ENCODE results near the gene RTCB.

The RTCB gene

GRCh38 chr22:32376681-32377080, 35.4 kb downstream of the RTCB start:
- Histone ChIP-seq H3K79me1 (replicated peaks; ENCODE audit: low read length, poor library complexity, severe bottlenecking) (no peaks in the 10 kb centered on the region), H3K36me3 (ENCODE audit: control insufficient read depth in 1 of 2, insufficient read depth in 2 of 2, low read depth in 1 of 2, low read length in 2 of 2) (no peaks in the 10 kb centered on the region), H4K8ac (ENCODE audit: low read length) (no peak overlapping the region), H3K27me3 (ENCODE audit: control insufficient read depth in 1 of 2, insufficient read depth in 1 of 2, low read length in 2 of 2) (no peaks in the 10 kb centered on the region), H2BK5ac (ENCODE audit: low read depth, low read length, poor library complexity, severe bottlenecking) (no peak overlapping the region), H4K91ac (ENCODE audit: low read length) (no peak overlapping the region), H2BK12ac (ENCODE audit: low read length in 2 of 2) (no peak overlapping the region), H3K14ac (ENCODE audit: low read length in 2 of 2) (no peak overlapping the region), H3K4me1 (ENCODE audit: control insufficient read depth, insufficient read depth, low read depth, low read length) (no peaks in the 10 kb centered on the region), H2AK5ac (ENCODE audit: low read length, severe bottlenecking) (no peak overlapping the region), H3K4me2 (ENCODE audit: low read length, poor library complexity, severe bottlenecking) (no peak overlapping the region), H2AFZ (ENCODE audit: low read depth, low read length) (no peak overlapping the region), H3K27ac (ENCODE audit: low read length, poor library complexity, severe bottlenecking) (no peak overlapping the region), H3K9me3 (ENCODE audit: control insufficient read depth, low read length) (no peaks in the 10 kb centered on the region), H2BK120ac (ENCODE audit: low read depth, low read length) (no peak overlapping the region), H3K4ac (ENCODE audit: low read depth in 1 of 2, low read length in 2 of 2) (no peak overlapping the region), H3K18ac (ENCODE audit: low read depth in 1 of 2, low read length in 2 of 2) (no peak overlapping the region), H3K4me3 (ENCODE audit: insufficient read depth in 1 of 2, low read depth in 1 of 2, low read length in 2 of 2) (no peak overlapping the region), H3K23ac (ENCODE audit: low read length in 2 of 2) (no peak overlapping the region), H3K9ac (ENCODE audit: low read length) (no peak overlapping the region), H2BK15ac (ENCODE audit: low read depth, poor library complexity, severe bottlenecking) (no peak overlapping the region)
- DNase-seq, result no peak
- 71% methylated on average over 5 of the region's 5 CpGs for WGBS

GRCh38 chr22:32375678-32376450, 36.2 kb downstream of the RTCB start:
- H2BK5ac ChIP-seq (ENCODE audit: low read depth, low read length, poor library complexity, severe bottlenecking), result no peak overlapping the region
- H2AK5ac ChIP-seq (ENCODE audit: low read length, severe bottlenecking), result no peak overlapping the region
- no peaks in the 10 kb centered on the region for H3K79me1 ChIP-seq (replicated peaks; ENCODE audit: low read length, poor library complexity, severe bottlenecking)
- WGBS, result 78% methylated on average over 7 of the region's 7 CpGs
- no peak overlapping the region for H2BK120ac ChIP-seq (ENCODE audit: low read depth, low read length)
- H3K18ac ChIP-seq (ENCODE audit: low read depth in 1 of 2, low read length in 2 of 2), result no peak overlapping the region
- no peak overlapping the region for H3K4me2 ChIP-seq (ENCODE audit: low read length, poor library complexity, severe bottlenecking)
- no peak overlapping the region for H3K4ac ChIP-seq (ENCODE audit: low read depth in 1 of 2, low read length in 2 of 2)
- H2AFZ ChIP-seq (ENCODE audit: low read depth, low read length), result no peak overlapping the region
- no peak for DNase-seq
- H2BK12ac ChIP-seq (ENCODE audit: low read length in 2 of 2), result no peak overlapping the region
- H2BK15ac ChIP-seq (ENCODE audit: low read depth, poor library complexity, severe bottlenecking), result no peak overlapping the region
- H3K9ac ChIP-seq (ENCODE audit: low read length), result no peak overlapping the region
- no peaks in the 10 kb centered on the region for H3K9me3 ChIP-seq (ENCODE audit: control insufficient read depth, low read length)
- no peaks in the 10 kb centered on the region for H3K27me3 ChIP-seq (ENCODE audit: control insufficient read depth in 1 of 2, insufficient read depth in 1 of 2, low read length in 2 of 2)
- no peak overlapping the region for H4K91ac ChIP-seq (ENCODE audit: low read length)
- no peaks in the 10 kb centered on the region for H3K36me3 ChIP-seq (ENCODE audit: control insufficient read depth in 1 of 2, insufficient read depth in 2 of 2, low read depth in 1 of 2, low read length in 2 of 2)
- H4K8ac ChIP-seq (ENCODE audit: low read length), result no peak overlapping the region
- no peak overlapping the region for H3K14ac ChIP-seq (ENCODE audit: low read length in 2 of 2)
- no peaks in the 10 kb centered on the region for H3K4me1 ChIP-seq (ENCODE audit: control insufficient read depth, insufficient read depth, low read depth, low read length)
- no peak overlapping the region for H3K4me3 ChIP-seq (ENCODE audit: insufficient read depth in 1 of 2, low read depth in 1 of 2, low read length in 2 of 2)
- H3K27ac ChIP-seq (ENCODE audit: low read length, poor library complexity, severe bottlenecking), result no peak overlapping the region
- no peak overlapping the region for H3K23ac ChIP-seq (ENCODE audit: low read length in 2 of 2)

- 91% methylated on average over 4 of the region's 5 CpGs for WGBS
- no peak for DNase-seq
- H3K4ac ChIP-seq (ENCODE audit: low read depth in 1 of 2, low read length in 2 of 2), result no peak overlapping the region
These were observed 47.8 kb downstream of the RTCB start for GRCh38 chr22:32364210-32364609.

GRCh38 chr22:32361257-32361656, 50.8 kb downstream of the RTCB start:
- Histone ChIP-seq H3K4ac (ENCODE audit: low read depth in 1 of 2, low read length in 2 of 2) (no peak overlapping the region), H3K9ac (ENCODE audit: low read length) (no peak overlapping the region), H3K23ac (ENCODE audit: low read length in 2 of 2) (no peak overlapping the region), H2AFZ (ENCODE audit: low read depth, low read length) (no peak overlapping the region), H3K36me3 (ENCODE audit: control insufficient read depth in 1 of 2, insufficient read depth in 2 of 2, low read depth in 1 of 2, low read length in 2 of 2) (no peaks in the 10 kb centered on the region), H3K27me3 (ENCODE audit: control insufficient read depth in 1 of 2, insufficient read depth in 1 of 2, low read length in 2 of 2) (peaks cover 4 to 9% of the 10 kb centered on the region in 2 experiments), H2BK15ac (ENCODE audit: low read depth, poor library complexity, severe bottlenecking) (no peak overlapping the region), H3K4me3 (ENCODE audit: insufficient read depth in 1 of 2, low read depth in 1 of 2, low read length in 2 of 2) (no peak overlapping the region), H2BK120ac (ENCODE audit: low read depth, low read length) (no peak overlapping the region), H3K9me3 (ENCODE audit: control insufficient read depth, low read length) (no peaks in the 10 kb centered on the region), H3K27ac (ENCODE audit: low read length, poor library complexity, severe bottlenecking) (no peak overlapping the region), H3K4me2 (ENCODE audit: low read length, poor library complexity, severe bottlenecking) (no peak overlapping the region), H2BK5ac (ENCODE audit: low read depth, low read length, poor library complexity, severe bottlenecking) (no peak overlapping the region), H2AK5ac (ENCODE audit: low read length, severe bottlenecking) (no peak overlapping the region), H2BK12ac (ENCODE audit: low read length in 2 of 2) (no peak overlapping the region), H3K18ac (ENCODE audit: low read depth in 1 of 2, low read length in 2 of 2) (no peak overlapping the region), H4K8ac (ENCODE audit: low read length) (no peak overlapping the region), H3K14ac (ENCODE audit: low read length in 2 of 2) (no peak overlapping the region), H4K91ac (ENCODE audit: low read length) (no peak overlapping the region), H3K4me1 (ENCODE audit: control insufficient read depth, insufficient read depth, low read depth, low read length) (no peaks in the 10 kb centered on the region), H3K79me1 (replicated peaks; ENCODE audit: low read length, poor library complexity, severe bottlenecking) (no peaks in the 10 kb centered on the region)
- DNase-seq, result no peak
- 75% methylated on average over 1 of the region's 2 CpGs for WGBS

More at GRCh38 chr22:32364210-32364609, 47.8 kb downstream of the RTCB start:
- Histone ChIP-seq H4K91ac (ENCODE audit: low read length) (no peak overlapping the region), H3K9me3 (ENCODE audit: control insufficient read depth, low read length) (no peaks in the 10 kb centered on the region), H3K79me1 (replicated peaks; ENCODE audit: low read length, poor library complexity, severe bottlenecking) (no peaks in the 10 kb centered on the region), H3K23ac (ENCODE audit: low read length in 2 of 2) (no peak overlapping the region), H2BK15ac (ENCODE audit: low read depth, poor library complexity, severe bottlenecking) (no peak overlapping the region), H2BK120ac (ENCODE audit: low read depth, low read length) (no peak overlapping the region), H3K4me1 (ENCODE audit: control insufficient read depth, insufficient read depth, low read depth, low read length) (no peaks in the 10 kb centered on the region), H3K4me2 (ENCODE audit: low read length, poor library complexity, severe bottlenecking) (no peak overlapping the region), H2BK5ac (ENCODE audit: low read depth, low read length, poor library complexity, severe bottlenecking) (no peak overlapping the region), H3K4me3 (ENCODE audit: insufficient read depth in 1 of 2, low read depth in 1 of 2, low read length in 2 of 2) (no peak overlapping the region), H4K8ac (ENCODE audit: low read length) (no peak overlapping the region), H3K27ac (ENCODE audit: low read length, poor library complexity, severe bottlenecking) (no peak overlapping the region), H3K36me3 (ENCODE audit: control insufficient read depth in 1 of 2, insufficient read depth in 2 of 2, low read depth in 1 of 2, low read length in 2 of 2) (no peaks in the 10 kb centered on the region), H2AFZ (ENCODE audit: low read depth, low read length) (no peak overlapping the region), H3K14ac (ENCODE audit: low read length in 2 of 2) (no peak overlapping the region), H3K27me3 (ENCODE audit: control insufficient read depth in 1 of 2, insufficient read depth in 1 of 2, low read length in 2 of 2) (peaks cover 4 to 13% of the 10 kb centered on the region in 2 experiments), H3K18ac (ENCODE audit: low read depth in 1 of 2, low read length in 2 of 2) (no peak overlapping the region), H3K9ac (ENCODE audit: low read length) (no peak overlapping the region), H2BK12ac (ENCODE audit: low read length in 2 of 2) (no peak overlapping the region), H2AK5ac (ENCODE audit: low read length, severe bottlenecking) (no peak overlapping the region)

Measured in mesenchymal stem cell (in vitro differentiated cells and primary cell).